HepG2 (cell line): ENCODE data around the gene RAPGEF5.

Source experiments
- AHR ChIP-seq: IDR thresholded peaks from 2 replicates; pipeline ENCODE4 v1.6.1; 2018; ENCODE audit warnings: missing genetic modification reagents, missing compliant biosample characterization
- CENPT ChIP-seq: sonication (generic); formaldehyde crosslinking; IDR thresholded peaks from 2 replicates; pipeline ENCODE4 v1.8.0; 2022; ENCODE audit warnings: low read depth, mild to moderate bottlenecking, moderate library complexity, missing genetic modification reagents
- EED ChIP-seq: sonication (generic); formaldehyde crosslinking; IDR thresholded peaks from 2 replicates; pipeline ENCODE4 v1.5.0; 2020; ENCODE audit warnings: mild to moderate bottlenecking, missing genetic modification reagents
- KAT7 ChIP-seq: IDR thresholded peaks from 2 replicates; pipeline ENCODE4 v1.6.1; 2018; ENCODE audit warnings: borderline replicate concordance, missing compliant biosample characterization
- PRDM15 ChIP-seq: sonication (generic); formaldehyde crosslinking; IDR thresholded peaks from 2 replicates; pipeline ENCODE4 v1.4.0; 2020; ENCODE audit warnings: missing genetic modification reagents
- U2AF1 ChIP-seq: fragments of 200-400 bp; formaldehyde crosslinking; optimal IDR thresholded peaks from 2 replicates; pipeline ENCODE3; 2017; ENCODE audit warnings: mild to moderate bottlenecking, low read depth, low read length
- ZNF136 ChIP-seq: sonication (generic); formaldehyde crosslinking; IDR thresholded peaks from 2 replicates; pipeline ENCODE4 v1.8.1; 2022; ENCODE audit warnings: low read depth, mild to moderate bottlenecking, moderate library complexity, missing genetic modification reagents
- ZNF138 ChIP-seq: sonication (generic); formaldehyde crosslinking; IDR thresholded peaks from 2 replicates; pipeline ENCODE4 v1.5.0; 2020; ENCODE audit warnings: mild to moderate bottlenecking, low read depth, missing genetic modification reagents
- ZNF224 ChIP-seq: sonication (generic); formaldehyde crosslinking; IDR thresholded peaks from 2 replicates; pipeline ENCODE4 v1.5.0; 2020; ENCODE audit warnings: mild to moderate bottlenecking, missing genetic modification reagents
- ZNF431 ChIP-seq: sonication (generic); formaldehyde crosslinking; IDR thresholded peaks from 2 replicates; pipeline ENCODE4 v1.9.0; 2022; ENCODE audit warnings: missing genetic modification reagents, low read depth, mild to moderate bottlenecking, borderline replicate concordance
- ZZZ3 ChIP-seq: sonication (generic); formaldehyde crosslinking; IDR thresholded peaks from 2 replicates; pipeline ENCODE4 v1.4.0; 2020; ENCODE audit warnings: missing genetic modification reagents, mild to moderate bottlenecking, borderline replicate concordance
- TF ChIP-seq, protein P1 (sequence below), 2 experiments: IDR thresholded peaks; 2 replicates each; pipeline ENCODE4 v1.6.1; 2011 to 2012; ENCODE audit warnings: low read length in 2 of 2, borderline replicate concordance in 1 of 2, low read depth in 1 of 2, mild to moderate bottlenecking in 1 of 2, moderate library complexity in 1 of 2
- TF ChIP-seq, protein P2 (sequence below): sonication (generic); formaldehyde crosslinking; IDR thresholded peaks from 2 replicates; pipeline ENCODE4 v1.5.0; 2020; ENCODE audit warnings: mild to moderate bottlenecking, missing genetic modification reagents, moderate library complexity

DNA sequence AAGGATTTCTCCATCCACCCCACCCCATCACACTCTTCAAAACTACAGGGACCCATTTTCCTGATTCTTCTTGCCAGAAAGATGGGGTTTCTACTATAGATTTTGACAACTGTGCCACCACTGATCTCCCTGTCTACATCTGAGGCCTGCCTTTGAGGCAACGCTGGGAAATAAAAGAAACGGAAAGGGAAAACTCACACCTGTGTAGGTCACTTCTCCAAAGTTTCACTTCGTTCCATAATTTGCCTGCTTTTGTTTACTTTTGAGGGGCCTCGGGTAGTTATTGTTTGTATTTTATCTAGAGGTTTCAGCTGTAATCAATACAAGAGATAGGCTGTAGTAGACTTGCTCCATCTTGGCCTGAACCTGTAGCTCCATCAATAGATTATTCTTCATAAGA, 56.1 kb downstream of the RAPGEF5 start:
- no peak for TF ChIP-seq KAT7 (CRISPR knock-in tag)
- no peak for TF ChIP-seq ZNF136 (CRISPR knock-in tag)
- no peak for TF ChIP-seq CENPT
- no peak for TF ChIP-seq ZZZ3 (CRISPR knock-in tag)
- TF ChIP-seq, protein P1, sequence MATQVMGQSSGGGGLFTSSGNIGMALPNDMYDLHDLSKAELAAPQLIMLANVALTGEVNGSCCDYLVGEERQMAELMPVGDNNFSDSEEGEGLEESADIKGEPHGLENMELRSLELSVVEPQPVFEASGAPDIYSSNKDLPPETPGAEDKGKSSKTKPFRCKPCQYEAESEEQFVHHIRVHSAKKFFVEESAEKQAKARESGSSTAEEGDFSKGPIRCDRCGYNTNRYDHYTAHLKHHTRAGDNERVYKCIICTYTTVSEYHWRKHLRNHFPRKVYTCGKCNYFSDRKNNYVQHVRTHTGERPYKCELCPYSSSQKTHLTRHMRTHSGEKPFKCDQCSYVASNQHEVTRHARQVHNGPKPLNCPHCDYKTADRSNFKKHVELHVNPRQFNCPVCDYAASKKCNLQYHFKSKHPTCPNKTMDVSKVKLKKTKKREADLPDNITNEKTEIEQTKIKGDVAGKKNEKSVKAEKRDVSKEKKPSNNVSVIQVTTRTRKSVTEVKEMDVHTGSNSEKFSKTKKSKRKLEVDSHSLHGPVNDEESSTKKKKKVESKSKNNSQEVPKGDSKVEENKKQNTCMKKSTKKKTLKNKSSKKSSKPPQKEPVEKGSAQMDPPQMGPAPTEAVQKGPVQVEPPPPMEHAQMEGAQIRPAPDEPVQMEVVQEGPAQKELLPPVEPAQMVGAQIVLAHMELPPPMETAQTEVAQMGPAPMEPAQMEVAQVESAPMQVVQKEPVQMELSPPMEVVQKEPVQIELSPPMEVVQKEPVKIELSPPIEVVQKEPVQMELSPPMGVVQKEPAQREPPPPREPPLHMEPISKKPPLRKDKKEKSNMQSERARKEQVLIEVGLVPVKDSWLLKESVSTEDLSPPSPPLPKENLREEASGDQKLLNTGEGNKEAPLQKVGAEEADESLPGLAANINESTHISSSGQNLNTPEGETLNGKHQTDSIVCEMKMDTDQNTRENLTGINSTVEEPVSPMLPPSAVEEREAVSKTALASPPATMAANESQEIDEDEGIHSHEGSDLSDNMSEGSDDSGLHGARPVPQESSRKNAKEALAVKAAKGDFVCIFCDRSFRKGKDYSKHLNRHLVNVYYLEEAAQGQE (IDR thresholded peaks at IDR 0.05; ENCODE audit: borderline replicate concordance in 1 of 2, low read depth in 1 of 2, low read length in 2 of 2) = no peak
- no peak for TF ChIP-seq ZNF138 (CRISPR knock-in tag)
- TF ChIP-seq, protein P2, sequence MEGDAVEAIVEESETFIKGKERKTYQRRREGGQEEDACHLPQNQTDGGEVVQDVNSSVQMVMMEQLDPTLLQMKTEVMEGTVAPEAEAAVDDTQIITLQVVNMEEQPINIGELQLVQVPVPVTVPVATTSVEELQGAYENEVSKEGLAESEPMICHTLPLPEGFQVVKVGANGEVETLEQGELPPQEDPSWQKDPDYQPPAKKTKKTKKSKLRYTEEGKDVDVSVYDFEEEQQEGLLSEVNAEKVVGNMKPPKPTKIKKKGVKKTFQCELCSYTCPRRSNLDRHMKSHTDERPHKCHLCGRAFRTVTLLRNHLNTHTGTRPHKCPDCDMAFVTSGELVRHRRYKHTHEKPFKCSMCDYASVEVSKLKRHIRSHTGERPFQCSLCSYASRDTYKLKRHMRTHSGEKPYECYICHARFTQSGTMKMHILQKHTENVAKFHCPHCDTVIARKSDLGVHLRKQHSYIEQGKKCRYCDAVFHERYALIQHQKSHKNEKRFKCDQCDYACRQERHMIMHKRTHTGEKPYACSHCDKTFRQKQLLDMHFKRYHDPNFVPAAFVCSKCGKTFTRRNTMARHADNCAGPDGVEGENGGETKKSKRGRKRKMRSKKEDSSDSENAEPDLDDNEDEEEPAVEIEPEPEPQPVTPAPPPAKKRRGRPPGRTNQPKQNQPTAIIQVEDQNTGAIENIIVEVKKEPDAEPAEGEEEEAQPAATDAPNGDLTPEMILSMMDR (CRISPR knock-in tag) = no peak
- TF ChIP-seq ZNF224 (CRISPR knock-in tag) = no peak
- TF ChIP-seq AHR (CRISPR knock-in tag) = no peak
- no peak for TF ChIP-seq ZNF431 (CRISPR knock-in tag)
- no peak for TF ChIP-seq PRDM15 (CRISPR knock-in tag)
- TF ChIP-seq U2AF1 = no peak
- TF ChIP-seq EED (CRISPR knock-in tag) = no peak
